Measurements from ENCODE around the gene OOSP3.

DNA sequence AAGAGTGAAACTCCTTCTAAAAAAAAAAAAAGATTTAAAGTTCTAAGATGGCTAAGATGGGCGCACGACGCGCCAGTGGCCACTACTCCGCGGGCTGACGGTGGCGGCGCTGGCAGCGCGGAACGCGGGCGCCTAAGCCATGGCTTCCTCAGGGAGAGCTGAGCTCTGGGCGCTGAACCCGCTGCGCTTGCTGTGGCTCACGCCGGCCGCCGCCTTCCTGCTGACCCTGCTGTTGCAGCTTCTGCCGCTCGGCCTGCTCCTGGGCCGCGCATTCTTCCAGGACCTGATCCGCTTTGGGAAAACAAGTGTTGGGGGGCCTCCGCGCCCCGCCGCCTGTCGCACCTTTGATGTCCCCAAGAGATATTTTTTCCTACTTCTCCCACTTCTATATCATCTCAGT is 19.5 kb downstream of the OOSP3 start:
- TF ChIP-seq, protein P1, sequence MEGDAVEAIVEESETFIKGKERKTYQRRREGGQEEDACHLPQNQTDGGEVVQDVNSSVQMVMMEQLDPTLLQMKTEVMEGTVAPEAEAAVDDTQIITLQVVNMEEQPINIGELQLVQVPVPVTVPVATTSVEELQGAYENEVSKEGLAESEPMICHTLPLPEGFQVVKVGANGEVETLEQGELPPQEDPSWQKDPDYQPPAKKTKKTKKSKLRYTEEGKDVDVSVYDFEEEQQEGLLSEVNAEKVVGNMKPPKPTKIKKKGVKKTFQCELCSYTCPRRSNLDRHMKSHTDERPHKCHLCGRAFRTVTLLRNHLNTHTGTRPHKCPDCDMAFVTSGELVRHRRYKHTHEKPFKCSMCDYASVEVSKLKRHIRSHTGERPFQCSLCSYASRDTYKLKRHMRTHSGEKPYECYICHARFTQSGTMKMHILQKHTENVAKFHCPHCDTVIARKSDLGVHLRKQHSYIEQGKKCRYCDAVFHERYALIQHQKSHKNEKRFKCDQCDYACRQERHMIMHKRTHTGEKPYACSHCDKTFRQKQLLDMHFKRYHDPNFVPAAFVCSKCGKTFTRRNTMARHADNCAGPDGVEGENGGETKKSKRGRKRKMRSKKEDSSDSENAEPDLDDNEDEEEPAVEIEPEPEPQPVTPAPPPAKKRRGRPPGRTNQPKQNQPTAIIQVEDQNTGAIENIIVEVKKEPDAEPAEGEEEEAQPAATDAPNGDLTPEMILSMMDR (IDR thresholded peaks at IDR 0.05), result no peak
- no peak for TF ChIP-seq POLR2A (IDR thresholded peaks at IDR 0.05)

All from Peyer's patch (tissue), 4 donors.